ENCODE measurements around the gene DIS3L2. TPM values are rescaled to one million over a fixed set of nuclear protein-coding genes. Genes with fewer than 3 reads are reported as not detected.
A peak's percentile ranks its signal among the peaks of the same experiment; 100 is the strongest.

Gene DIS3L2
- total RNA-seq, 6 donors from 2014 or later: 31.2 to 98.5 (median 50.3) TPM

DNA sequence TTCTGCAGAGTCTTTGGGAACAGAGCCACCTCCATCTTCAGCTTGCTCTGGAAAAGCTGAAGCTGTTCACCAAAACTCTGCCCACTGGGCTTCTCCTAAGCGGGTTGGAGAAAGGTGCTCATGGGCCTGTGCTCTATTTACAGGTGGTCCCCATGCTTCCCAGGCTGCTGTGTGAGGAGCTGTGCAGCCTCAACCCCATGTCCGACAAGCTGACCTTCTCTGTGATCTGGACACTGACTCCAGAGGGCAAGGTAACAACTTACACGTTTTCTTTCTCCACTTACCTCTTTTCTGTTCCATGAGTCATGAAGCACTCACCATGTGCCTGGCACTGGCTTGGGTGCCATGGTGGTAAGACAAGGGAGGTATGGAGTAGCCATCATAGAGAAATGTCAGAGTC, 287.6 kb downstream of the DIS3L2 start:
- Histone ChIP-seq H3K9me3 (no peaks in the 10 kb centered on the region), H3K4me3 (no peak overlapping the region), H3K27me3 (no peaks in the 10 kb centered on the region), H3K4me1 (peaks cover 0 to 4% (median 0%) of the 10 kb centered on the region in 4 donors), H3K27ac (no peak overlapping the region), H3K36me3 (peaks cover 0 to 16% (median 0%) of the 10 kb centered on the region in 4 donors)
- no peak for TF ChIP-seq POLR2AphosphoS5 (IDR thresholded peaks at IDR 0.05)
- TF ChIP-seq POLR2A (IDR thresholded peaks at IDR 0.05): no peak
- TF ChIP-seq, protein P1, sequence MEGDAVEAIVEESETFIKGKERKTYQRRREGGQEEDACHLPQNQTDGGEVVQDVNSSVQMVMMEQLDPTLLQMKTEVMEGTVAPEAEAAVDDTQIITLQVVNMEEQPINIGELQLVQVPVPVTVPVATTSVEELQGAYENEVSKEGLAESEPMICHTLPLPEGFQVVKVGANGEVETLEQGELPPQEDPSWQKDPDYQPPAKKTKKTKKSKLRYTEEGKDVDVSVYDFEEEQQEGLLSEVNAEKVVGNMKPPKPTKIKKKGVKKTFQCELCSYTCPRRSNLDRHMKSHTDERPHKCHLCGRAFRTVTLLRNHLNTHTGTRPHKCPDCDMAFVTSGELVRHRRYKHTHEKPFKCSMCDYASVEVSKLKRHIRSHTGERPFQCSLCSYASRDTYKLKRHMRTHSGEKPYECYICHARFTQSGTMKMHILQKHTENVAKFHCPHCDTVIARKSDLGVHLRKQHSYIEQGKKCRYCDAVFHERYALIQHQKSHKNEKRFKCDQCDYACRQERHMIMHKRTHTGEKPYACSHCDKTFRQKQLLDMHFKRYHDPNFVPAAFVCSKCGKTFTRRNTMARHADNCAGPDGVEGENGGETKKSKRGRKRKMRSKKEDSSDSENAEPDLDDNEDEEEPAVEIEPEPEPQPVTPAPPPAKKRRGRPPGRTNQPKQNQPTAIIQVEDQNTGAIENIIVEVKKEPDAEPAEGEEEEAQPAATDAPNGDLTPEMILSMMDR (IDR thresholded peaks at IDR 0.05): no peak
- TF ChIP-seq EP300 (IDR thresholded peaks at IDR 0.05): no peak
- no peak for DNase-seq
- WGBS, 2 donors: 95 to 96% methylated on average over 3 of the region's 3 CpGs
- ATAC-seq (ENCODE audit: low FRiP score in 2 of 2): no peak

DNA sequence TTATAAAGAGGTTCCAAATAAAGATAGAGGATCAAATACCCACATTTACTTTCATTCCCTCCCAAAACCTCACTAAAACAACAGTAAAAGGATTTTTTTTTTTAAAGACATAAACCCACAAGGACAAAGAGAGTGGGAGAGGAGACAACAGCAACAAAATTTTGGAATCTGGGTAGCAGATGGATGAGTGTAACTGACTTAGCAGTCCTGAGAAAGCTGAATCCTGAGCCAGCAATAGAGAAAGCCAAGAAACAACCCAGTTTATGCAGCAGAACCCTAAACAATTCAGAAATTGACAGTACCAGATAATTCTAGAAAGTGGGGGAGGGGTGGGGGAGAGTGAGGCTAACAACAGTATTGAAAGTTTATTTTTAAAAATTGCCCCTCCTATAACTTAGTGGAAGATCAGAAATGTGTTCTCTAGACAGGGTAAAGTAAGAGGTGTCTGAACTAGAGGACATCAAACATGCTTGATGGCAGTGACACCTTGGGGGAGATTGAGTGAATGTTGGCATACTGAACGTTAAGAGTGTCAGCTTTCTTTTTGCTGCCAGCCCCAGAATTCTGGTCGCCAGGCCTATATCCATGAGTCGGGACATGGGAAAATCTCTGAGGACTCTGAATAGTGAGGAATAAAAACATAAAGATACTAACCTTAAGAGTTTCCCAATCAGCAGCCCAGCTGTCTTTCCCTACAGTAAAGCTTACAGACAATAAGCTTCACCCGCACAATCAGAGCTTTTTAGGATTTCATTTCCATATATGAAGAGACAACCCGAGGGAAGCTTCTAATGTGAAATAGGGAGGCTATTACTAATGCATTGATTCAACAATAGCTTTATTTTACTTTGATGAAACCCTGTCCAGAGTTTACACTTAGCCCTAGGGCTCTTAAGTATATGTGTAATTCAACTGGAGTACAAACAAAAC, 289.0 kb downstream of the DIS3L2 start:
- no peaks in the 10 kb centered on the region for H3K9me3 ChIP-seq
- TF ChIP-seq EP300 (IDR thresholded peaks at IDR 0.05) (no peak), POLR2AphosphoS5 (IDR thresholded peaks at IDR 0.05) (no peak), POLR2A (IDR thresholded peaks at IDR 0.05) (no peak)
- TF ChIP-seq, protein P1 (IDR thresholded peaks at IDR 0.05): no peak
- no peak for DNase-seq
- H3K36me3 ChIP-seq: peaks cover 0 to 16% (median 0%) of the 10 kb centered on the region in 4 donors
- WGBS, 2 donors: 76 to 82% methylated on average over 5 of the region's 5 CpGs
- H3K4me3 ChIP-seq: no peak overlapping the region
- ATAC-seq (ENCODE audit: low FRiP score in 2 of 2): no peak
- H3K4me1 ChIP-seq: peaks cover 0 to 4% (median 0%) of the 10 kb centered on the region in 4 donors
- no peak overlapping the region for H3K27ac ChIP-seq
- no peaks in the 10 kb centered on the region for H3K27me3 ChIP-seq

DNA sequence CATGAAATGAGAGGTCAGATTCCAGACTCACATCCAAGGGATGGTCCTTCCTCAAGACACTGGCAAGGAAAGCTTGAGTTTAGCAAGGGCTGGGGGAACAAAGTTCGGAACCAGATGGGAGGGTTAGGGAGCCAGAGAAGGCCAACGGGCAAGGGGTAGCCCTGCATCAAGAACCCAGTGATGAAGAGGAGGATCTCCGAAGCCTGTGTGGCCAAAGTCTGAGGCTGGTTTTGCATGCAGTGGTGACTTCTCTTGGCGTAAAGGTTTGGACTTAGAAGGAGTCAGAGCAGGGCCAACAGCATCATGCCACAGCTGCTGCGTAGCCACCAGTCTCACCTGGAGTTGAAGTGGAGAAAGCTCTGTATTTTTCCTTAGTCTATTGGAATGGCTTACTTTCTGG, 293.5 kb downstream of the DIS3L2 start:
- TF ChIP-seq POLR2AphosphoS5 (IDR thresholded peaks at IDR 0.05): no peak
- TF ChIP-seq EP300 (IDR thresholded peaks at IDR 0.05): no peak
- no peak for TF ChIP-seq POLR2A (IDR thresholded peaks at IDR 0.05)
- TF ChIP-seq, protein P1 (IDR thresholded peaks at IDR 0.05): no peak
- 98 to 100% methylated on average over 5 of the region's 5 CpGs for WGBS, 2 donors
- no peak overlapping the region for H3K4me3 ChIP-seq
- ATAC-seq (ENCODE audit: low FRiP score in 2 of 2) (no peak), DNase-seq (no peak)
- peaks cover 0 to 13% (median 0%) of the 10 kb centered on the region in 4 donors for H3K36me3 ChIP-seq
- no peaks in the 10 kb centered on the region for H3K9me3 ChIP-seq
- H3K27ac ChIP-seq: no peak overlapping the region
- no peaks in the 10 kb centered on the region for H3K27me3 ChIP-seq
- peaks cover 0 to 4% (median 1%) of the 10 kb centered on the region in 4 donors for H3K4me1 ChIP-seq

- peaks cover 0 to 24% (median 21%) of the 10 kb centered on the region in 4 donors for H3K36me3 ChIP-seq
- no peaks in the 10 kb centered on the region for H3K9me3 ChIP-seq
- DNase-seq: no peak
- no peaks in the 10 kb centered on the region for H3K27me3 ChIP-seq
- ATAC-seq (ENCODE audit: low FRiP score in 2 of 2): peak in 1 of 2 donors; percentile 44
- WGBS, 2 donors: 49 to 51% methylated on average over 3 of the region's 3 CpGs
- H3K27ac ChIP-seq: no peak overlapping the region
- H3K4me3 ChIP-seq: no peak overlapping the region
- peaks cover 0 to 4% (median 0%) of the 10 kb centered on the region in 4 donors for H3K4me1 ChIP-seq
- TF ChIP-seq, protein P1 (IDR thresholded peaks at IDR 0.05): no peak
- TF ChIP-seq POLR2A (IDR thresholded peaks at IDR 0.05) (no peak), POLR2AphosphoS5 (IDR thresholded peaks at IDR 0.05) (no peak), EP300 (IDR thresholded peaks at IDR 0.05) (no peak)
Measured at GRCh38 chr2:232260075-232260474, 298.6 kb downstream of the DIS3L2 start.
